Measurements from ENCODE around the gene LPP. TPM values are rescaled to one million over a fixed set of nuclear protein-coding genes. Genes with fewer than 3 reads are reported as not detected.
A peak's percentile ranks its signal among the peaks of the same experiment; 100 is the strongest.

The LPP gene
- total and polyA plus RNA-seq, 2 of the 13 experiments (the other 11 are each of a cell fraction or from before 2014, with no cell fraction given) = 19.2 to 29.9 TPM

DNA sequence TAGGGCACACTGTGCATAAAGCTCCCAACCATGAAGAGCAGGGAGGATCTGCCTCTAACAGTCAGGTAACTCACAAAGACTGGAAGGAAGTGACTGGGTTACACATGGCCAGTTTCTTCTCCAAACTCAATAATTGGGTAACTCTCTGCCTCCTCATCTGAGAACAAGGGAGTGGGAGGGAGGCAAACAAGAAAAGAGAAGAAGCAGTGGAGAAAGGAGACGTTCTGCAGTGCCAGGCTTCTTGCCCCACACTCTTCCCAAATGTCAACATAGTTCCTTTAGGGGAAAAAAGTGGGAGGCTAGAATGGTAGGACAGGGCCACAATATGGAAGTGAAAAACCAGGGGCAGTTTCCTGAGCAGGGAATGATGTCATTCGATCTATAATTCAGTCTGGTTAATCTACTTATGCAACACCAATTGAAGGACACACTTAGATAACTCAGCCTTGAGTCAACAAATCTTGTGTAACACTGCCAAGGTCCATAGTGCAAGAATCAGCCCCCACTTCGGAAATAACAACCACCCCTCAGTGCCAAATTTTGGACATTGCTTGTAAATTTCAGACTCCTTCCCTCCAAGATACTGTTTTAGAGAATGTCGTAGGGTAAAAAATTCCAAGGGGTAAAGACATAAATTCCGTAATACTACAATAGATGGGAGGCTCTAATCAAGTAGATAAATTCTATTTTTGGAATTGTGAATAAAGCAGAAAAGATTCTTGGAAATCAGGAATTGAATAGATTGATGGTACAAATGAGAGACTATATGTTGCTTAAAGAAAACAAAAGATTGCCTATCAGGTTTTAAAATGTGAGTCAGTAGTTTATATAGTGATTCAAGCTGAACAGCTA is 143.0 kb downstream of the LPP start (continued):
- TF ChIP-seq, protein P1, sequence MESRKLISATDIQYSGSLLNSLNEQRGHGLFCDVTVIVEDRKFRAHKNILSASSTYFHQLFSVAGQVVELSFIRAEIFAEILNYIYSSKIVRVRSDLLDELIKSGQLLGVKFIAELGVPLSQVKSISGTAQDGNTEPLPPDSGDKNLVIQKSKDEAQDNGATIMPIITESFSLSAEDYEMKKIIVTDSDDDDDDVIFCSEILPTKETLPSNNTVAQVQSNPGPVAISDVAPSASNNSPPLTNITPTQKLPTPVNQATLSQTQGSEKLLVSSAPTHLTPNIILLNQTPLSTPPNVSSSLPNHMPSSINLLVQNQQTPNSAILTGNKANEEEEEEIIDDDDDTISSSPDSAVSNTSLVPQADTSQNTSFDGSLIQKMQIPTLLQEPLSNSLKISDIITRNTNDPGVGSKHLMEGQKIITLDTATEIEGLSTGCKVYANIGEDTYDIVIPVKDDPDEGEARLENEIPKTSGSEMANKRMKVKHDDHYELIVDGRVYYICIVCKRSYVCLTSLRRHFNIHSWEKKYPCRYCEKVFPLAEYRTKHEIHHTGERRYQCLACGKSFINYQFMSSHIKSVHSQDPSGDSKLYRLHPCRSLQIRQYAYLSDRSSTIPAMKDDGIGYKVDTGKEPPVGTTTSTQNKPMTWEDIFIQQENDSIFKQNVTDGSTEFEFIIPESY (CRISPR knock-in tag; IDR thresholded peaks at IDR 0.05) = peak; percentile 76
- TF ChIP-seq ZFX (CRISPR knock-in tag; IDR thresholded peaks at IDR 0.05; ENCODE audit: low read depth) (peak; percentile 61), ZNF121 (CRISPR knock-in tag; IDR thresholded peaks at IDR 0.05) (peak; percentile 68), MXD4 (CRISPR knock-in tag; IDR thresholded peaks at IDR 0.05) (peak; percentile 52; the same call in 1 of the 2 replicates), NCOA1 (CRISPR knock-in tag; IDR thresholded peaks at IDR 0.05) (peak; percentile 89; the same call in 1 of the 2 replicates), MBD4 (IDR thresholded peaks at IDR 0.05; ENCODE audit: borderline replicate concordance, low read length) (peak; percentile 94), ZNF672 (CRISPR knock-in tag; IDR thresholded peaks at IDR 0.05) (no peak), ATAD3A (CRISPR knock-in tag; IDR thresholded peaks at IDR 0.05) (no peak), ZNF652 (CRISPR knock-in tag; IDR thresholded peaks at IDR 0.05; ENCODE audit: borderline replicate concordance, low read depth) (peak; percentile 66), HOXA5 (CRISPR knock-in tag; IDR thresholded peaks at IDR 0.05) (peak; percentile 95), ZNF20 (CRISPR knock-in tag; IDR thresholded peaks at IDR 0.05) (no peak), TEAD2 (CRISPR knock-in tag; IDR thresholded peaks at IDR 0.05) (no peak), ZFP36L1 (CRISPR knock-in tag; IDR thresholded peaks at IDR 0.05) (peak; percentile 62; the same call in 1 of the 2 replicates), ZNF232 (CRISPR knock-in tag; IDR thresholded peaks at IDR 0.05; ENCODE audit: borderline replicate concordance) (peak; percentile 72; the same call in 1 of the 2 replicates), CEBPG (CRISPR knock-in tag; IDR thresholded peaks at IDR 0.05) (peak; percentile 98), TARDBP (CRISPR knock-in tag; IDR thresholded peaks at IDR 0.05) (peak; percentile 94)
- TF ChIP-seq, protein P2, sequence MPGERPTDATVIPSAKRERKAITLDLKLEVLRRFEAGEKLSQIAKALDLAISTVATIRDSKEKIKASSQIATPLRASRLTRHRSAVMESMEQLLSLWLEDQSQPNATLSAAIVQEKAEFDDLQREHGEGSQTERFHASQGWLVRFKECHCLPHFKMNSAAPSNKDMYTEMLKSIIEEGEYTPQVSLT (CRISPR knock-in tag; IDR thresholded peaks at IDR 0.05; ENCODE audit: borderline replicate concordance, low read depth) = no peak
- TF ChIP-seq, protein P3, sequence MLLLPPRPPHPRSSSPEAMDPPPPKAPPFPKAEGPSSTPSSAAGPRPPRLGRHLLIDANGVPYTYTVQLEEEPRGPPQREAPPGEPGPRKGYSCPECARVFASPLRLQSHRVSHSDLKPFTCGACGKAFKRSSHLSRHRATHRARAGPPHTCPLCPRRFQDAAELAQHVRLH (CRISPR knock-in tag; IDR thresholded peaks at IDR 0.05; ENCODE audit: borderline replicate concordance, low read depth) = peak; percentile 96; the same call in 1 of the 2 replicates
- TF ChIP-seq, protein P4, sequence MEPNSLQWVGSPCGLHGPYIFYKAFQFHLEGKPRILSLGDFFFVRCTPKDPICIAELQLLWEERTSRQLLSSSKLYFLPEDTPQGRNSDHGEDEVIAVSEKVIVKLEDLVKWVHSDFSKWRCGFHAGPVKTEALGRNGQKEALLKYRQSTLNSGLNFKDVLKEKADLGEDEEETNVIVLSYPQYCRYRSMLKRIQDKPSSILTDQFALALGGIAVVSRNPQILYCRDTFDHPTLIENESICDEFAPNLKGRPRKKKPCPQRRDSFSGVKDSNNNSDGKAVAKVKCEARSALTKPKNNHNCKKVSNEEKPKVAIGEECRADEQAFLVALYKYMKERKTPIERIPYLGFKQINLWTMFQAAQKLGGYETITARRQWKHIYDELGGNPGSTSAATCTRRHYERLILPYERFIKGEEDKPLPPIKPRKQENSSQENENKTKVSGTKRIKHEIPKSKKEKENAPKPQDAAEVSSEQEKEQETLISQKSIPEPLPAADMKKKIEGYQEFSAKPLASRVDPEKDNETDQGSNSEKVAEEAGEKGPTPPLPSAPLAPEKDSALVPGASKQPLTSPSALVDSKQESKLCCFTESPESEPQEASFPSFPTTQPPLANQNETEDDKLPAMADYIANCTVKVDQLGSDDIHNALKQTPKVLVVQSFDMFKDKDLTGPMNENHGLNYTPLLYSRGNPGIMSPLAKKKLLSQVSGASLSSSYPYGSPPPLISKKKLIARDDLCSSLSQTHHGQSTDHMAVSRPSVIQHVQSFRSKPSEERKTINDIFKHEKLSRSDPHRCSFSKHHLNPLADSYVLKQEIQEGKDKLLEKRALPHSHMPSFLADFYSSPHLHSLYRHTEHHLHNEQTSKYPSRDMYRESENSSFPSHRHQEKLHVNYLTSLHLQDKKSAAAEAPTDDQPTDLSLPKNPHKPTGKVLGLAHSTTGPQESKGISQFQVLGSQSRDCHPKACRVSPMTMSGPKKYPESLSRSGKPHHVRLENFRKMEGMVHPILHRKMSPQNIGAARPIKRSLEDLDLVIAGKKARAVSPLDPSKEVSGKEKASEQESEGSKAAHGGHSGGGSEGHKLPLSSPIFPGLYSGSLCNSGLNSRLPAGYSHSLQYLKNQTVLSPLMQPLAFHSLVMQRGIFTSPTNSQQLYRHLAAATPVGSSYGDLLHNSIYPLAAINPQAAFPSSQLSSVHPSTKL (CRISPR knock-in tag; IDR thresholded peaks at IDR 0.05) = peak; percentile 100
- TF ChIP-seq, protein P5, sequence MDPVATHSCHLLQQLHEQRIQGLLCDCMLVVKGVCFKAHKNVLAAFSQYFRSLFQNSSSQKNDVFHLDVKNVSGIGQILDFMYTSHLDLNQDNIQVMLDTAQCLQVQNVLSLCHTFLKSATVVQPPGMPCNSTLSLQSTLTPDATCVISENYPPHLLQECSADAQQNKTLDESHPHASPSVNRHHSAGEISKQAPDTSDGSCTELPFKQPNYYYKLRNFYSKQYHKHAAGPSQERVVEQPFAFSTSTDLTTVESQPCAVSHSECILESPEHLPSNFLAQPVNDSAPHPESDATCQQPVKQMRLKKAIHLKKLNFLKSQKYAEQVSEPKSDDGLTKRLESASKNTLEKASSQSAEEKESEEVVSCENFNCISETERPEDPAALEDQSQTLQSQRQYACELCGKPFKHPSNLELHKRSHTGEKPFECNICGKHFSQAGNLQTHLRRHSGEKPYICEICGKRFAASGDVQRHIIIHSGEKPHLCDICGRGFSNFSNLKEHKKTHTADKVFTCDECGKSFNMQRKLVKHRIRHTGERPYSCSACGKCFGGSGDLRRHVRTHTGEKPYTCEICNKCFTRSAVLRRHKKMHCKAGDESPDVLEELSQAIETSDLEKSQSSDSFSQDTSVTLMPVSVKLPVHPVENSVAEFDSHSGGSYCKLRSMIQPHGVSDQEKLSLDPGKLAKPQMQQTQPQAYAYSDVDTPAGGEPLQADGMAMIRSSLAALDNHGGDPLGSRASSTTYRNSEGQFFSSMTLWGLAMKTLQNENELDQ (CRISPR knock-in tag; IDR thresholded peaks at IDR 0.05; ENCODE audit: borderline replicate concordance) = 0 out of 2 replicates have a peak, but pooled peaks have one; percentile 42
